LNCaP clone FGC (cell line): ENCODE data around the gene EFR3B.
"Not testable (repeated sequence)": the region's sequence is repeated elsewhere in the genome, so short reads cannot be mapped to it uniquely, and the experiment has no call there.

ENCODE experiments used
- DNase-seq: peaks from one replicate; pipeline ENCODE4 v3.0.0-alpha.2; 2011; ENCODE audit warnings: low read depth
- H3K4me3 ChIP-seq: 2 replicates; pipeline ENCODE4 v1.5.1; 2011; ENCODE audit warnings: mild to moderate bottlenecking, low read depth, low read length, control low read depth
- CTCF ChIP-seq: IDR thresholded peaks from 2 replicates; pipeline ENCODE4 v1.5.1; 2012; ENCODE audit warnings: mild to moderate bottlenecking; ENCODE audit not compliant: control insufficient read depth, insufficient read depth; ENCODE audit errors: extremely low read depth

The EFR3B gene

GRCh38 chr2:25116956-25117355 is 75.1 kb downstream of the EFR3B start:
- no peak overlapping the region for H3K4me3 ChIP-seq
- DNase-seq, result no peak
- no peak for TF ChIP-seq CTCF

- no peak for TF ChIP-seq CTCF
Measured at GRCh38 chr2:25119263-25119662, 77.4 kb downstream of the EFR3B start.

GRCh38 chr2:25122367-25122766 is 80.5 kb downstream of the EFR3B start:
- DNase-seq, result no peak
- no peak for TF ChIP-seq CTCF
- H3K4me3 ChIP-seq, result no peak overlapping the region

More at GRCh38 chr2:25119263-25119662, 77.4 kb downstream of the EFR3B start:
- DNase-seq, result no peak
- no peak overlapping the region for H3K4me3 ChIP-seq

- no peak for TF ChIP-seq CTCF
- no peak for DNase-seq
- no peak overlapping the region for H3K4me3 ChIP-seq
Measured at GRCh38 chr2:25123682-25124081, 81.8 kb downstream of the EFR3B start.

GRCh38 chr2:25125189-25125588 is 83.3 kb downstream of the EFR3B start:
- TF ChIP-seq CTCF, result no peak
- no peak overlapping the region for H3K4me3 ChIP-seq
- DNase-seq, result no peak

- H3K4me3 ChIP-seq, result no peak overlapping the region
- no peak for DNase-seq
- no peak for TF ChIP-seq CTCF
Measured at GRCh38 chr2:25125976-25126375, 84.1 kb downstream of the EFR3B start.

GRCh38 chr2:25127071-25127470 is 85.2 kb downstream of the EFR3B start:
- not testable (repeated sequence) for DNase-seq, H3K4me3 ChIP-seq

- no peak overlapping the region for H3K4me3 ChIP-seq
- no peak for TF ChIP-seq CTCF
- no peak for DNase-seq
Measured at GRCh38 chr2:25127646-25128045, 85.8 kb downstream of the EFR3B start.
